OCI-LY7 (cell line): Measurements from ENCODE around the gene EPRS1. TPM values are rescaled to one million over a fixed set of nuclear protein-coding genes. Genes with fewer than 3 reads are reported as not detected.

Experiments used
- BruUV-seq: library from RNA; stranded (reverse); fragments of 400-500 nt; replicated peaks from 2 replicates; lab custom pipeline; 2021; lab: Mats Ljungman, UMichigan
- CTCF ChIA-PET: fragments of 300-600 bp; sonication (Branson Sonifier 250); formaldehyde crosslinking; loops from one replicate; lab custom pipeline; 2022; ENCODE audit warnings: antibody characterized with exemption; ENCODE audit not compliant: unreplicated experiment; lab: Charles Lee
- POLR2A ChIA-PET: fragments of 300-600 bp; sonication (Branson Sonifier 250); formaldehyde crosslinking; loops from one replicate; lab custom pipeline; 2022; ENCODE audit warnings: antibody characterized with exemption; lab: Charles Lee
- DNase-seq: peaks from one replicate; pipeline ENCODE4 v3.0.0-alpha.2; 2015; ENCODE audit warnings: low spot score
- H2AFZ ChIP-seq: fragments of 200-600 bp; sonication (generic), shearing (Covaris generic); 2 replicates; pipeline ENCODE4 v1.6.1; 2014; ENCODE audit warnings: mild to moderate bottlenecking, antibody characterized with exemption, low read length, moderate library complexity
- H3K27ac ChIP-seq: fragments of 200-600 bp; sonication (generic); 2 replicates; pipeline ENCODE4 v1.5.1; 2014; ENCODE audit warnings: mixed run types, low read depth, mild to moderate bottlenecking, moderate library complexity, low read length, inconsistent platforms; ENCODE audit not compliant: poor library complexity, severe bottlenecking
- H3K36me3 ChIP-seq: fragments of 200-600 bp; sonication (generic); 2 replicates; pipeline ENCODE4 v1.6.1; 2014; ENCODE audit warnings: mild to moderate bottlenecking, antibody characterized with exemption, low read length, moderate library complexity, mixed read lengths; ENCODE audit not compliant: insufficient read depth
- H3K4me1 ChIP-seq: fragments of 200-600 bp; sonication (generic); 2 replicates; pipeline ENCODE4 v1.5.1; 2014; ENCODE audit warnings: mild to moderate bottlenecking, low read length; ENCODE audit not compliant: insufficient read depth, poor library complexity, severe bottlenecking
- H3K4me2 ChIP-seq: fragments of 200-600 bp; sonication (generic); 2 replicates; pipeline ENCODE4 v1.6.1; 2014; ENCODE audit warnings: mild to moderate bottlenecking, low read length
- H3K4me3 ChIP-seq: fragments of 200-600 bp; sonication (generic); 2 replicates; pipeline ENCODE4 v1.5.1; 2014; ENCODE audit warnings: mild to moderate bottlenecking, low read depth, low read length; ENCODE audit not compliant: poor library complexity, severe bottlenecking
- H3K79me2 ChIP-seq: fragments of 200-600 bp; sonication (generic); 2 replicates; pipeline ENCODE4 v1.6.1; 2016; ENCODE audit warnings: low read depth, mild to moderate bottlenecking, low read length, moderate library complexity, mixed read lengths; ENCODE audit not compliant: insufficient read depth
- H3K9me2 ChIP-seq: fragments of 200-600 bp; sonication (generic); 2 replicates; pipeline ENCODE4 v1.6.1; 2016; ENCODE audit warnings: mild to moderate bottlenecking, low read length, mixed read lengths; ENCODE audit not compliant: insufficient read depth
- H3K9me3 ChIP-seq: fragments of 200-600 bp; sonication (generic); 2 replicates; pipeline ENCODE4 v1.6.1; 2014; ENCODE audit warnings: mild to moderate bottlenecking, mixed run types, low read length, mixed read lengths
- H4K20me1 ChIP-seq: fragments of 200-600 bp; sonication (generic); 2 replicates; pipeline ENCODE4 v1.6.1; 2014; ENCODE audit warnings: mild to moderate bottlenecking, antibody characterized with exemption, low read length, moderate library complexity, mixed read lengths; ENCODE audit not compliant: insufficient read depth
- EZH2phosphoT487 ChIP-seq: fragments of 200-600 bp; sonication (generic); IDR thresholded peaks from 2 replicates; pipeline ENCODE4 v1.6.1; 2018; ENCODE audit warnings: low read depth, borderline replicate concordance, mild to moderate bottlenecking, mixed run types, antibody characterized with exemption, low read length, moderate library complexity, mixed read lengths
- intact Hi-C: fragments of 100-400 bp; cut with micrococcal nuclease; formaldehyde crosslinking; loops from one replicate; pipeline ENCODE4 v1.10.0; 2022; ENCODE audit not compliant: unreplicated experiment
- total RNA-seq, 2 experiments: library from RNA; depleted of rRNA in 1 of 2; stranded (reverse); fragments of >200 nt in 1 of 2; shearing (Covaris generic) in 1 of 2; gene quantifications; 2 replicates each; pipeline ENCODE4 v1.2.3, GENCODE V29; 2014 to 2022
- TF ChIP-seq, protein P1 (sequence below): fragments of 200-600 bp; sonication (generic); conservative IDR thresholded peaks from 2 replicates; pipeline ENCODE4 v1.5.1; 2014; ENCODE audit warnings: mild to moderate bottlenecking, antibody characterized with exemption, low read length, moderate library complexity, mixed read lengths

The EPRS1 gene
- total RNA-seq, 2 experiments from 2014 or later: 93.1 to 174 TPM

DNA sequence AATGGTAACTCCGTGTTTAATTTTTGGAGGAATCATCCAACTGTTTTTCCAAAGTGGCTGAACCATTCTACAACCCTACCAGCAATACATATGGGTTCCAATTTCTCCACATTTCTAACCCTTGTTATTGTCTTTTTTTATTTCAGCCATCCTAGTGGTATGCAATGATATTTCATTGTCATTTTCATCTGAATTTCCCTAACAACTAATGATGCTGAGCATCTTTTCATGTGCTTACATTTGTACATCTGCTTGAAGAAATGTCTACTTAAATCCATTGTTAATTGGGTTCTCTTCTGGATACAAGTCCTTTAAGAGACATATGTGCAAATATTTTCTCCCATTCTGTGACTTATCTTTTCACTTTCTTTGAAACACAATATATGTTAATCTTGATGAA lies 43.3 kb downstream of the EPRS1 start:
- CTCF ChIA-PET: no interaction called here
- POLR2A ChIA-PET: interaction anchor here (1.4 kb wide), 1 partner anchor 9 kb away, joined by 4 read pairs; no protein-coding TSS in a partner anchor

DNA sequence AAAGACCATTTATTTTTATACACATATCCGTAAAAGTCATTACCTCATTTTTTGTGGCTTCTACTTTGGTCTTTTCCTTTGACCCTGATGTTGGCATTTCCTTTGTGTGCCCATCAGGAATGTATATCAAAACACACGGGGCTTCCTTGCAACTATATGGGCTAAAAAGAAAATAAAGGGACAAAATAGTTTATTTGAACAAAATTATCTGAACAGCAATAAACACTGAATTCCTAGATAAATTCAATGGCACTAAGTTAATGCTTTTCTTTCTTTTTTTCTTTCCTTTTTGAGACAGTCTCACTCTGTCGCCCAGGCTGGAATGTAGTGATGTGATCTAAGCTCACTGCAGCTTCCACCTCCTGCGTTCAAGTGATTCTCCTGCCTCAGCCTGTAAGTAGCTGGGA lies 45.2 kb downstream of the EPRS1 start:
- Histone ChIP-seq H3K9me2 (no peaks in the 10 kb centered on the region), H4K20me1 (0 out of 2 replicates have a peak, but pooled peaks cover 3% of the 10 kb centered on the region), H3K27ac (no peak overlapping the region), H2AFZ (no peak overlapping the region), H3K4me2 (no peak overlapping the region), H3K4me3 (no peak overlapping the region), H3K4me1 (no peaks in the 10 kb centered on the region), H3K36me3 (peaks cover 98% of the 10 kb centered on the region), H3K79me2 (no peaks in the 10 kb centered on the region), H3K9me3 (no peaks in the 10 kb centered on the region)
- TF ChIP-seq EZH2phosphoT487: no peak
- TF ChIP-seq, protein P1, sequence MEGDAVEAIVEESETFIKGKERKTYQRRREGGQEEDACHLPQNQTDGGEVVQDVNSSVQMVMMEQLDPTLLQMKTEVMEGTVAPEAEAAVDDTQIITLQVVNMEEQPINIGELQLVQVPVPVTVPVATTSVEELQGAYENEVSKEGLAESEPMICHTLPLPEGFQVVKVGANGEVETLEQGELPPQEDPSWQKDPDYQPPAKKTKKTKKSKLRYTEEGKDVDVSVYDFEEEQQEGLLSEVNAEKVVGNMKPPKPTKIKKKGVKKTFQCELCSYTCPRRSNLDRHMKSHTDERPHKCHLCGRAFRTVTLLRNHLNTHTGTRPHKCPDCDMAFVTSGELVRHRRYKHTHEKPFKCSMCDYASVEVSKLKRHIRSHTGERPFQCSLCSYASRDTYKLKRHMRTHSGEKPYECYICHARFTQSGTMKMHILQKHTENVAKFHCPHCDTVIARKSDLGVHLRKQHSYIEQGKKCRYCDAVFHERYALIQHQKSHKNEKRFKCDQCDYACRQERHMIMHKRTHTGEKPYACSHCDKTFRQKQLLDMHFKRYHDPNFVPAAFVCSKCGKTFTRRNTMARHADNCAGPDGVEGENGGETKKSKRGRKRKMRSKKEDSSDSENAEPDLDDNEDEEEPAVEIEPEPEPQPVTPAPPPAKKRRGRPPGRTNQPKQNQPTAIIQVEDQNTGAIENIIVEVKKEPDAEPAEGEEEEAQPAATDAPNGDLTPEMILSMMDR: no peak
- intact Hi-C loops: no loop called here
- ChIA-PET CTCF (no interaction called here), POLR2A (no interaction called here)
- no peak for DNase-seq
- BruUV-seq: no TSS peak

More for the DNA sequence above, 43.3 kb downstream of the EPRS1 start:
- no peak overlapping the region for H2AFZ ChIP-seq
- H3K36me3 ChIP-seq: peaks cover 97% of the 10 kb centered on the region
- no peaks in the 10 kb centered on the region for H3K79me2 ChIP-seq
- no peaks in the 10 kb centered on the region for H3K9me3 ChIP-seq
- DNase-seq: no peak
- H4K20me1 ChIP-seq: peaks cover 6% of the 10 kb centered on the region
- TF ChIP-seq EZH2phosphoT487: no peak
- TF ChIP-seq, protein P1: no peak
- no peak overlapping the region for H3K27ac ChIP-seq
- H3K4me2 ChIP-seq: no peak overlapping the region
- intact Hi-C loops: no loop called here
- H3K9me2 ChIP-seq: no peaks in the 10 kb centered on the region
- H3K4me3 ChIP-seq: no peak overlapping the region
- no peaks in the 10 kb centered on the region for H3K4me1 ChIP-seq
- no TSS peak for BruUV-seq

DNA sequence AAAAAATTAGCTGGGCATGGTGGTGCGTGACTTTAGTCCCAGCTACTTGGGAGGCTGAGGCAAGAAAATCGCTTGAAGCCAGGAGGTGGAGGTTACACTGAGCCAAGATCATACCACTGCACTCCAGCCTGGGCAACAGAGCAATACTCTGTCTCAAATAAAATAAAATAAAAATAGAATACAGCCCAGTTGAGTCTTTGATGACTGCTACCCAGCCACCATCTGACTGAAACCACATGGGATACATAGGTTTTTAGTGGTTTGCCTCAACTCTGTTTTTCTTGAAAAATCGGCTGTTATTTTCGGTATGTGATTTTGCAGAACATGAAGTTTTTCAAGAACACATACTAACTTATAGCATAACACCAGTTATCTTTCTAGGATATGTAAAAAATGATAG lies 46.5 kb downstream of the EPRS1 start:
- Histone ChIP-seq H3K79me2 (no peaks in the 10 kb centered on the region), H3K36me3 (peaks cover 98% of the 10 kb centered on the region)

More for the DNA sequence above, 46.5 kb downstream of the EPRS1 start:
- Histone ChIP-seq H3K27ac (no peak overlapping the region), H4K20me1 (0 out of 2 replicates have a peak, but pooled peaks cover 3% of the 10 kb centered on the region), H3K4me3 (no peak overlapping the region), H3K9me2 (no peaks in the 10 kb centered on the region), H3K4me2 (no peak overlapping the region), H3K9me3 (no peaks in the 10 kb centered on the region), H2AFZ (no peak overlapping the region), H3K4me1 (no peaks in the 10 kb centered on the region)
- no peak for TF ChIP-seq EZH2phosphoT487
- TF ChIP-seq, protein P1: no peak
- intact Hi-C loops: no loop called here
- no peak for DNase-seq
- ChIA-PET CTCF (no interaction called here), POLR2A (no interaction called here)
- BruUV-seq: no TSS peak
